ENCODE results near the gene PACSIN2.

PACSIN2 gene

DNA sequence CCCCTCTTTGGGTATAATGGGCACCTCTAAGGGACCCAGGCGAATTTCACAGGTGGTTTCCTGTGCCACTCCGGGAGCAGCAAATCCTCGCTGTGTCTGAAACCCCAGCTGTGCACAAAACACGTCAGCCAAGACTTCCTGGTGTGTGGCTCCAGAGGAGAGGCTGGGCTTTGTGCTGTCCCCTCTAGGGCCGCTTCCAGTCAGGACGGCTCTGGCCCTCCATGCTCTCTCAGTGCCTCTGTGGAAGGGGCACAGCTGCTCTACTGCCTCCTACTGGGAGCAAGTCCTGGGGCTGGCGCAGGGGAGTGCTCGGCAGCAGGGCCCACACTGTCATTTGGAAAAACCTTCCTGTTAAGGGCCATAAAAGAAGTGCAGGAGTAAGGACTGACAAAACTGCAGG is 134.1 kb downstream of the PACSIN2 start:
- TF ChIP-seq, protein P1, sequence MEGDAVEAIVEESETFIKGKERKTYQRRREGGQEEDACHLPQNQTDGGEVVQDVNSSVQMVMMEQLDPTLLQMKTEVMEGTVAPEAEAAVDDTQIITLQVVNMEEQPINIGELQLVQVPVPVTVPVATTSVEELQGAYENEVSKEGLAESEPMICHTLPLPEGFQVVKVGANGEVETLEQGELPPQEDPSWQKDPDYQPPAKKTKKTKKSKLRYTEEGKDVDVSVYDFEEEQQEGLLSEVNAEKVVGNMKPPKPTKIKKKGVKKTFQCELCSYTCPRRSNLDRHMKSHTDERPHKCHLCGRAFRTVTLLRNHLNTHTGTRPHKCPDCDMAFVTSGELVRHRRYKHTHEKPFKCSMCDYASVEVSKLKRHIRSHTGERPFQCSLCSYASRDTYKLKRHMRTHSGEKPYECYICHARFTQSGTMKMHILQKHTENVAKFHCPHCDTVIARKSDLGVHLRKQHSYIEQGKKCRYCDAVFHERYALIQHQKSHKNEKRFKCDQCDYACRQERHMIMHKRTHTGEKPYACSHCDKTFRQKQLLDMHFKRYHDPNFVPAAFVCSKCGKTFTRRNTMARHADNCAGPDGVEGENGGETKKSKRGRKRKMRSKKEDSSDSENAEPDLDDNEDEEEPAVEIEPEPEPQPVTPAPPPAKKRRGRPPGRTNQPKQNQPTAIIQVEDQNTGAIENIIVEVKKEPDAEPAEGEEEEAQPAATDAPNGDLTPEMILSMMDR (IDR thresholded peaks at IDR 0.05), result peak; percentile 23; the same call in 1 of the 2 replicates

DNA sequence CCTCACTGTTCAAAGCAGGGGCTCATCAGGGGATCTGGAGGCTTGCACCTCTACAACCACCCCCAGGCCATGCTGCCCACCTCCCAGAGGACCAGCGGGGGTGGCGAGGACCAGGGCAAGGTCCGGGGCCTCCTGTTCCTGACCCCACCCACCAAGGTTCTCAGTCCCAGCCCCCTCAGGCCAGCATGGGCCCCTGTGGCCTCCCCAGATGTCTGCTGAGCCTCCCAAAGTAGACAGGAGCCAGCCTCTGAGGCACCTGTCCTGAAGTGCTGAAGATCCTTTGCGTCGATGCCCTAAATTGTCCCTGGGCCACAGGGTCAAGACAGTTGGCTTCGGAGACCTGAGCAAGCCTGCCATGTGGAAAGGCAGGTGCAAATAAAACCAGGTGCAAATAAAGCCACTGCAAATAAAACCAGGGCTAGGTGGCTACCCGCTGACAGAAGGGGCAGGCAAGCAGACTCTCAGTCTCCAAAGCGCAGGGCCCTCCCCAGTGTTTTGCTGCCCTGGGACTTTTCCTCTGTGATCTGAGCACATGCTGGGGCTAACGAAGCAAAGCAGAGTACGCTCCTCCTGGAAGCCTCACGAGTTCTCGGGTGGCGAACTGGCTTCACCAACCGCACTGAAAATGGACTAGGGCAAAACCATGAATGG is 135.5 kb downstream of the PACSIN2 start:
- TF ChIP-seq, protein P1 (IDR thresholded peaks at IDR 0.05), result no peak

DNA sequence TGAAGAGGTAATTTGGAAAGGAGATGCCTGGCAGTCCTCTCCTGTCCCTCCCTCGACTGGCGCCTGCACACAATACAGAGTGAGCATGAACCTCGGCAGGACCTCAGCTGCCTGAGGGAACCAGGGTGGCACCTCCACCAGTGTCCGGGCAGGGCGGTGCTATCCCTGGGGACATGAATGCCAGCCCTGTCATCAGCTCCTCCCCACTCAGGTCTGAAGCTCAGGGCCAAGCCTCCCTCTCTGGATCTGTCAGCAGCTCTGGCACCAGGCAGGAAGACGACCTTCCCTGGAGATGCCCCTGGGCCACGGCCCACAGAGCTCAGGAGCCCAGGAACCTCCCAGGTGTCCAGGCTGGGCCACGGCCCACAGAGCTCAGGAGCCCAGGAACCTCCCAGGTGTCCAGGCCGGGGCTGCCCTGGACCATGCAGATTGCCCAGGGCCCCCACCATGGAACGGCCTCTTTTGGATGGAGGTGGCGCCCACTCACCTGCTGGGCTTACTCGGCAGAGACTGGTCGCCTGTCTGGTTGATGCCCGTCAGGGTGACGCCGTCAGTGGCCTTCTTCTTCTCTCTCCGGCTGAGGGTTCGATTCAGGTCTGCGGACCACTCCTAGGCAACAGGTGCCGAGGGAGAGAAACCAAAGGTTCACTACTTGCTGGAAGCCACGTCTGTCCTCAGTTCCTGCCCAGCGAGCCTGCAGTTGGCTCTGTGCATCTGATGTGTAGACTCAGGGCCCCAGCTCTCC is 136.2 kb downstream of the PACSIN2 start:
- TF ChIP-seq, protein P1 (IDR thresholded peaks at IDR 0.05), result no peak

DNA sequence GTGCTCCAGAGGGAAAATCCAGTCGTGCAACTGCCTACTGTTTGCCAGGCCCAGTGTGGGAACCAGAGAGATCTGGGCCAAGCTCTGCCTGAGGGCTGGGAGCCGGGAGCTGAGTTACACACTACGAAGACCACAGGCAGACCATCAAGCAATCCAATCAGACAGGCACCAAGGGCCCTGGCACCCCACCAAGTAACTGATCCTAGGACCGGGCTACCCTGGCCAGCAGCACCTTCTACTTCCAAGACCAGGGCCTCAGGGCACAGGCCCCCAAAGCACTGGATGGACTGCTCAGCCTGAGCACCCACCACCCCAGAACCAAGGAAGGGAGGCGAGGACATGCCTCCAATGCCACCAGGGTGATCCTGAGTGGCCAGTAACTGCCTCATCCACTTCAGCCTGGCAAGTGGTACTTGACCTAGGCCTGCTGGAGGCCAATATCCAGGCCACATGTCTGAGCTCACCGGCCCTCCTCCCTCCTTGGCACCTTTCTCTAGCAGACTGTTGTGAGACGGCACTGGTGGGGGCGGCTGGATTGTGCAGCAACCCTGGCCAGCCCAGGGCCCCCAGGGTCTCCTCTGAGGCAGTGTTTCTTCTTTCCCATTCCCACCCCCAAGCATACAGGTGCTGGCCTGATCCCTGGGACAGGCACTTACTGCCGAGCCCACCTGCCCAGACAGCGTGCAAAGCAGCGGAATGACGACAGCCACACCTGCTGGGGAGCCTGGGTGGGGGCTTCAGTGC is 137.2 kb downstream of the PACSIN2 start:
- TF ChIP-seq, protein P1 (IDR thresholded peaks at IDR 0.05), result no peak

DNA sequence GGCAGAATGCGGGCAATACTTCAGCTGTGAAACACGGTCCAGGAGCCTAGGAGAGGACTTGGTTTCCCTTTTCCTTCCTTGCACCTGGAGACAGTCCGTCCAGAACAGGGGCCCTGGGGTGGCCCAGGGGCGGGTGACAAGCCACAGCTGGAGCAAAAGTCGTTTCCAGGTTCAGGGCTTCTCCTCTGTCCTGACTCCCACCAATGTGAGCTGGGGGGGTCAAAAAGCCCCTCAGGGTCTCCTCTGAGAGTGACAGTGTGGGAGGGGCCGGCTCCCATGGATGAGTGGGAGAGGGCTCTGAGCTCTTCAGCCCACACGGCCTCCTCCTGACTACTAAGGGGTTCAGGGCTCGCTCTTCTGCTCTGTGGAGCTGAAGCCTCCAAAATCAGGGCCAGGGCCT is 137.8 kb downstream of the PACSIN2 start:
- TF ChIP-seq, protein P1 (IDR thresholded peaks at IDR 0.05), result no peak

DNA sequence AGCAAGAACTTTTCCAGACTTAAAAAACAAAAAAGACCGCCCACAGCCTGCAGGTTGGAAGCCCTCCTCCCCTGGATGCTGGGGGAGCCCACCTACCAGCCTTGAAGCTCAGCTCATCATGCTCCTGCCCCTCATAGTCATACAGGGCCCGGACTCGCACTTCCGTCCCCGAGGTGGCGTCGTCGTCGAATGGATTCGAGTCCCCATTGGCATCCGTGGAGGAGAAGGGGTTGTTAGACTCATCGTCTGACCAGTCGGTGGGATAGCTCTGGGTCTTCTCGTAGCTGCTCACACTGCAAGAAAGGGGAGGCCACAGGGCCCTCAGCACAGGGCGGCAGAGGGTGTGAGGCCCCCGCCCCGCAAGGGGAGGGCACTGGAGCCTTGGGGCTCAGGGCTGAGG is 138.9 kb downstream of the PACSIN2 start:
- TF ChIP-seq, protein P1 (IDR thresholded peaks at IDR 0.05), result no peak

DNA sequence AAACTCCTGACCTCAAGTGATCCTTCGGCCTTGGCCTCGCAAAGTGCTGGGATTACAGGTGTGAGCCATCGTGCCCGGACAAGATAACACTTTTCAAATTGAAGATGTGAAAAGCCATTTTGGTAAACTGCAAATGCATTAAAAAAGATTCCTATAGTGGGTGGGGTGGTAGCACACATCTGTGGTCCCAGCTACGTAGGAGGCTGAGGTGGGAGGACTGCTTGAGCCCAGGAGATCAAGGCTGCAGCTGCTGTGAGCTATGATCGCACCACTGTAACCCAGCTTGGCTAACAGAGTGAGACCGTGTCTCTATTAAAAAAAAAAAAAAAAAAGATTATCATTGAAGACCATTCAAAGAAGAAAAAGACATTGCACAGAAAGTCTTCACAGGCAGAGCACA is 140.9 kb downstream of the PACSIN2 start:
- TF ChIP-seq, protein P1 (IDR thresholded peaks at IDR 0.05), result no peak

Measured in LNCAP (cell line).